ENCODE results near the gene ELL2.

ELL2 gene

DNA sequence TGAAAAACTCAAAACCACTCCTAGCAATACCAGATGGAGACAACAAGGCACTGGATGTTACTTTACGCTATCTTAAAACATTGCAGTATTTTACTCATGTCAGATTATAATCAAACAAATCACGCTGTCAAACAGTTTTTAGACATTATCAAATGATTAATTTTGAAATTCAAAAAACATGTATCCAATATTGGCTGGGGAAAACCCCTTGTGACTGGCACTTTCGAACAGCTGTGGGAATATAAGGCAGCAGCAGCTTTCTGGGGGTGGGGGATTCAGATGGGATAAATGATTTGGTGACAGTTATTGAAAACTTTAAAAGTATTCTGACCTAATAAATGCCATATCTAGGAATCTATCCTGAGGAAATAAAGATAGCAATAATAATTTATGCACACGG lies 28.7 kb downstream of the ELL2 start:
- H3K9me2 ChIP-seq (replicated peaks; ENCODE audit: insufficient read depth, low read length), result no peaks in the 10 kb centered on the region
- H3K27ac ChIP-seq (ENCODE audit: low read length), result no peak overlapping the region
- peaks cover 19% of the 10 kb centered on the region for H3F3A ChIP-seq (ENCODE audit: insufficient read depth, low read length)
- no peak overlapping the region for H3K4me3 ChIP-seq (ENCODE audit: low read length)
- peaks cover 33% of the 10 kb centered on the region for H3K4me1 ChIP-seq (ENCODE audit: low read length)
- H3K79me2 ChIP-seq (ENCODE audit: low read length), result peaks cover 62% of the 10 kb centered on the region
- H3K4me2 ChIP-seq (ENCODE audit: low read depth, low read length), result no peak overlapping the region
- no peaks in the 10 kb centered on the region for H3K36me3 ChIP-seq (replicated peaks; ENCODE audit: insufficient read depth, low read length)
- TF ChIP-seq, protein P1, sequence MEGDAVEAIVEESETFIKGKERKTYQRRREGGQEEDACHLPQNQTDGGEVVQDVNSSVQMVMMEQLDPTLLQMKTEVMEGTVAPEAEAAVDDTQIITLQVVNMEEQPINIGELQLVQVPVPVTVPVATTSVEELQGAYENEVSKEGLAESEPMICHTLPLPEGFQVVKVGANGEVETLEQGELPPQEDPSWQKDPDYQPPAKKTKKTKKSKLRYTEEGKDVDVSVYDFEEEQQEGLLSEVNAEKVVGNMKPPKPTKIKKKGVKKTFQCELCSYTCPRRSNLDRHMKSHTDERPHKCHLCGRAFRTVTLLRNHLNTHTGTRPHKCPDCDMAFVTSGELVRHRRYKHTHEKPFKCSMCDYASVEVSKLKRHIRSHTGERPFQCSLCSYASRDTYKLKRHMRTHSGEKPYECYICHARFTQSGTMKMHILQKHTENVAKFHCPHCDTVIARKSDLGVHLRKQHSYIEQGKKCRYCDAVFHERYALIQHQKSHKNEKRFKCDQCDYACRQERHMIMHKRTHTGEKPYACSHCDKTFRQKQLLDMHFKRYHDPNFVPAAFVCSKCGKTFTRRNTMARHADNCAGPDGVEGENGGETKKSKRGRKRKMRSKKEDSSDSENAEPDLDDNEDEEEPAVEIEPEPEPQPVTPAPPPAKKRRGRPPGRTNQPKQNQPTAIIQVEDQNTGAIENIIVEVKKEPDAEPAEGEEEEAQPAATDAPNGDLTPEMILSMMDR (IDR thresholded peaks at IDR 0.05; ENCODE audit: low read length), result no peak
- TF ChIP-seq EZH2phosphoT487 (IDR thresholded peaks at IDR 0.05; ENCODE audit: low read length) (no peak), EZH2 (optimal IDR thresholded peaks at IDR 0.05; ENCODE audit: low read depth, low read length) (no peak)
- H2AFZ ChIP-seq (ENCODE audit: low read length), result no peak overlapping the region
- no peak overlapping the region for H3K9ac ChIP-seq (ENCODE audit: low read length)
- no peaks in the 10 kb centered on the region for H3K9me3 ChIP-seq (replicated peaks; ENCODE audit: insufficient read depth, low read length)
- H4K20me1 ChIP-seq (ENCODE audit: insufficient read depth, low read length), result no peaks in the 10 kb centered on the region; the same call in 1 of the 2 replicates
- no peaks in the 10 kb centered on the region for H3K27me3 ChIP-seq (replicated peaks; ENCODE audit: insufficient read depth, low read length)
- DNase-seq, result no peak

DNA sequence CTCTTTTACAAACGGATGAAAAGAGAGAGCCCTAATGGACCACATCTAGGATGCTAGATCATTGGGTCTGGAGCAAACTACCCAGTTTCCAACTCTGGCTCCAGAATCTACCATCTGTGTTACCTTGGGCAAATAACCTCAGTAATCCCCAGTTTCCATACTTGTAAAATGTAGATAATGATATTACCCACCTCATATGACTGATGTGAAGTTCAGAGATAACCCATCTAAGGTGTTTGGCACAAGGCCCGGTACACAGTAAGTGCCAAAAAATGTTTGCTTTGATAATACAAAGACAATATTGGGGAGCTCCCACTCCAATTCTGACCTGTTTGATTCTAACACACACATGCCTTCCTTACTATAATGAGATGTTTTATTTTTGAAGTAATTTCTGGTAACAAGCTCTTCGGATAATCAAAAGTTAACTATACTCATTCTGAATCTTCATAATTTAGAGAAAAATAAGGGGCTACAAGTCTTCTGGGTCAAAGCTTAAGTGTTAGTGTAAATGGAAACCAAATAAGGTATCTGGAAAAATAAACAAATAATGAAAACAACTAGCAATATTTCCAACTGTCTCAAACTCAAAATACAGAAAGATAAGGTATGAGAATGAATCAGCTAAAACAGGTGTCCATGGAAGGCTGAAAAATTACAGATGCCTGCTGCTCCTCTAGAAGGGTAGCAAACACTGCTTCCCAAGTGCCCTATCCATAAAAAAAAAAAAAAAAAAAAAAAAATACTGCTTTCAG lies 30.4 kb downstream of the ELL2 start:
- no peak overlapping the region for H3K9ac ChIP-seq (ENCODE audit: low read length)
- TF ChIP-seq EZH2 (optimal IDR thresholded peaks at IDR 0.05; ENCODE audit: low read depth, low read length), result no peak
- TF ChIP-seq, protein P1 (IDR thresholded peaks at IDR 0.05; ENCODE audit: low read length), result no peak
- TF ChIP-seq EZH2phosphoT487 (IDR thresholded peaks at IDR 0.05; ENCODE audit: low read length), result no peak

DNA sequence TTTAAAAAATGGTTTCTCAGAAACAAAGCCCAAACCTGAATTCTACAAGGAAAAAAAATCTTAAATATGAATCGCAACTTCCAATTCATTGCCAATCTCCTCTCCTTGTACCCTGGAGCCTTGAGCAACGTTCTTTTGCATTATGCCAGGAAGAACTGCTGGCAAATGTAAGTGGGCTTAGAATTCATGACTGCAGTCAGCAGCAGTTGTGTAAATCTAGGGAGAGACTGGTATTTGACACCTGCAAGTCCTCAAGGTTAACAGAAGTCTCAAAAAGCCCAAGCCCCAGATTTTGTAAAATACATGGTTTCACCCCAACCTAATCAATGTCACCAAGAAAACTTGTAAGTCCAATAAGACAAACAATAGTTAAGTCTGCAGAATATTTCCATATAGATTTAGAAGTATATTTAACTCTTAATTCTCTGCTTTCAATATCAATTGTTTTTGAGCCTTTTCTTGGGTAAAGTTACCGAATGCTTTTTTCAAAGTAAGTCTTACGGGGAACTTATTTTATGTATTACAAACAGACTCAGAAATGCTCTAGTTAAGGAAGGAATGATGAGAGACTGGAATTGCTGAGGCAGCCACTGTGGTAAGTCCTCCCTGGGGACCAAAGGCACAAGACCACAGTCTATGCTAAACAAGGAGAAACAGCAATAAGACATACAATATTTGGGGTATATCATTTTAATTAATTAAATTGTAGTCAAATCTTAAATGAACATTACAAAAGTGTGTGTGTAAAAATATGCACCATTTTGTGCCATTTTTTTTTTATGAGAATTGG lies 31.3 kb downstream of the ELL2 start:
- Histone ChIP-seq H3K9me3 (replicated peaks; ENCODE audit: insufficient read depth, low read length) (no peaks in the 10 kb centered on the region), H3K27ac (ENCODE audit: low read length) (no peak overlapping the region), H3K4me2 (ENCODE audit: low read depth, low read length) (peak overlapping the region; percentile 49; the same call in 1 of the 2 replicates), H3K9me2 (replicated peaks; ENCODE audit: insufficient read depth, low read length) (no peaks in the 10 kb centered on the region), H3K4me3 (ENCODE audit: low read length) (no peak overlapping the region), H3K27me3 (replicated peaks; ENCODE audit: insufficient read depth, low read length) (no peaks in the 10 kb centered on the region), H3K9ac (ENCODE audit: low read length) (no peak overlapping the region), H3F3A (ENCODE audit: insufficient read depth, low read length) (peaks cover 38% of the 10 kb centered on the region), H3K36me3 (replicated peaks; ENCODE audit: insufficient read depth, low read length) (no peaks in the 10 kb centered on the region), H3K79me2 (ENCODE audit: low read length) (peaks cover 53% of the 10 kb centered on the region), H4K20me1 (ENCODE audit: insufficient read depth, low read length) (no peaks in the 10 kb centered on the region; the same call in 1 of the 2 replicates), H3K4me1 (ENCODE audit: low read length) (peaks cover 53% of the 10 kb centered on the region), H2AFZ (ENCODE audit: low read length) (no peak overlapping the region)
- TF ChIP-seq EZH2phosphoT487 (IDR thresholded peaks at IDR 0.05; ENCODE audit: low read length) (no peak), EZH2 (optimal IDR thresholded peaks at IDR 0.05; ENCODE audit: low read depth, low read length) (no peak)
- TF ChIP-seq, protein P1 (IDR thresholded peaks at IDR 0.05; ENCODE audit: low read length), result no peak
- no peak for DNase-seq

More for the DNA sequence above, 30.4 kb downstream of the ELL2 start:
- Histone ChIP-seq H4K20me1 (ENCODE audit: insufficient read depth, low read length) (no peaks in the 10 kb centered on the region; the same call in 1 of the 2 replicates), H3K27me3 (replicated peaks; ENCODE audit: insufficient read depth, low read length) (no peaks in the 10 kb centered on the region), H3F3A (ENCODE audit: insufficient read depth, low read length) (peaks cover 29% of the 10 kb centered on the region), H3K79me2 (ENCODE audit: low read length) (peaks cover 59% of the 10 kb centered on the region), H3K9me2 (replicated peaks; ENCODE audit: insufficient read depth, low read length) (no peaks in the 10 kb centered on the region), H3K4me2 (ENCODE audit: low read depth, low read length) (no peak overlapping the region), H3K27ac (ENCODE audit: low read length) (no peak overlapping the region), H3K4me1 (ENCODE audit: low read length) (peaks cover 46% of the 10 kb centered on the region), H3K9me3 (replicated peaks; ENCODE audit: insufficient read depth, low read length) (no peaks in the 10 kb centered on the region), H2AFZ (ENCODE audit: low read length) (no peak overlapping the region), H3K4me3 (ENCODE audit: low read length) (no peak overlapping the region), H3K36me3 (replicated peaks; ENCODE audit: insufficient read depth, low read length) (no peaks in the 10 kb centered on the region)
- DNase-seq, result no peak
